Stomach (tissue), 4 donors: ENCODE measurements around the gene SYNPO.

Source experiments
- CTCF ChIP-seq, 7 experiments: fragments of 450-650 bp in 4 of 7; fragments of 200-600 bp in 3 of 7; sonication (generic) in 3 of 7; IDR thresholded peaks; one replicate each; pipeline ENCODE4 v1.5.1; 2016 to 2019; ENCODE audit warnings: antibody characterized with exemption in 7 of 7, control low read depth in 2 of 7, mild to moderate bottlenecking in 1 of 7
- EP300 ChIP-seq: sonication (generic); formaldehyde crosslinking; IDR thresholded peaks from one replicate; pipeline ENCODE4 v1.6.1; 2017; ENCODE audit warnings: antibody characterized with exemption
- POLR2A ChIP-seq, 4 donors: fragments of 450-650 bp; IDR thresholded peaks; one replicate each; pipeline ENCODE4 v1.6.1; 2016; ENCODE audit warnings: antibody characterized with exemption in 4 of 4, control low read depth in 2 of 4, mild to moderate bottlenecking in 1 of 4, moderate library complexity in 1 of 4
- POLR2AphosphoS5 ChIP-seq, 3 donors: sonication (generic); formaldehyde crosslinking; IDR thresholded peaks; one replicate each; pipeline ENCODE4 v1.6.1; 2016; ENCODE audit warnings: antibody characterized with exemption in 3 of 3

GRCh38 chr5:150642567-150642927 lies 2.1 kb downstream of the SYNPO start:
- no peak for TF ChIP-seq CTCF (IDR thresholded peaks at IDR 0.05)
- peak in 1 of 3 donors; percentile 45 for TF ChIP-seq POLR2AphosphoS5 (IDR thresholded peaks at IDR 0.05)
- TF ChIP-seq EP300 = no peak
- no peak for TF ChIP-seq POLR2A (IDR thresholded peaks at IDR 0.05)
